GM18526 (cell line): Measurements from ENCODE around the gene PITPNM3.

Experiments
- POLR2A ChIP-seq: IDR thresholded peaks from 3 replicates; pipeline ENCODE4 v1.6.1; 2011; ENCODE audit not compliant: insufficient read length; ENCODE audit errors: extremely low read depth

The PITPNM3 gene

DNA sequence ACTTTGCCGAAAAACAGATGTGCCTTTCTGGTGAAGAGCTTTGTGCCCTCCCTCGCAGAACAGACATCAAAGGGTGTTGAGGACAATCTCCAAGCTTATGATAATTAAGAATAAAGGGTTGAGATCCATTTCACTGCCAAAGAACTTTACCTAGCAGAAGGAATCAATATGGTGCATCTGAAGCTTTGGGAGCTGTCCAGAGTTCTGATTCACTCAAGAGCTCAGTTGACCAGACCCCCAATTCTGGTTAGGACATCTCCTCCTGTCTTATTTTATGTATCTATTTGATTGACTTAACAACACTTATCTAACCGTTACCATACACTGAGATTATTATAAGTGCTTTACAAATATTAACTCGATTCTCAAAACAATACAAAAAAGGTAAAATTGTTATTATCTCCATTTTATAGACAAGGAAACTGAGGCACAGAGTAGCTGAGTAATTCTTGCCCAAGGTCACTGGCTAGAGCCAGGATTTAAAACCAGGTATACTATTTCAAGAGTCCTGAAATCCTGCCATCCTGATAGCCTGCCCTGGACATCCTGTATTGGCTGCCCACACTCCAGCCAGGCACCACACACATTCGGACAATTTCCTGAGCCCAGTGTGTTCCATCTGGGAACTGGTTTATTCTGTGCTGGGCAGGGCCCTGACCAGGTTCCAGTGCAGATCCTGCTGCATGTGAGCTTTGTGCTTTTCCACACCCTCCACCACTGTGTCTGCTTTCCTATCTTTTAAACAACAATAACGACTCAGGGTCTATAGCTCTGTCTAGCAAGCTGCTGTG is 29.8 kb downstream of the PITPNM3 start:
- no peak for TF ChIP-seq POLR2A

DNA sequence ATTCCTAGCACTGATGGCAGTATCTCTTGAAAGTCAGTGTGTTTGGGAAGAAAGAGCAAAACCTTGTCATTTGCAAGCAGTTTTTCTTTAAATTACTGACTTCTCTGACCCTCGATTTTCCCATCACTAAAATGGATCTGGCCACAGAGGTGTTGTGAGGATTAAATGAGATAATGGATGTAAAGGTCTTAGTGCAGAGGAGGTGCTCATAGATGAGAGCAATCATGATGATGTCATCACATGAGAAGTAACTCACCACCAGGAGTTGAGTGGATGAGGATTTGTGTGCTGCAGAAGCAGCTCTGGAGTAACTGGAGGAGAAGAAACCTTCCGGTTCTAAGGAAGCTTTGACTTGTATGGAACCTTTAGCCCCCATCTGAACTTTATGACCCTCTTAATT is 30.6 kb downstream of the PITPNM3 start:
- TF ChIP-seq POLR2A = no peak

DNA sequence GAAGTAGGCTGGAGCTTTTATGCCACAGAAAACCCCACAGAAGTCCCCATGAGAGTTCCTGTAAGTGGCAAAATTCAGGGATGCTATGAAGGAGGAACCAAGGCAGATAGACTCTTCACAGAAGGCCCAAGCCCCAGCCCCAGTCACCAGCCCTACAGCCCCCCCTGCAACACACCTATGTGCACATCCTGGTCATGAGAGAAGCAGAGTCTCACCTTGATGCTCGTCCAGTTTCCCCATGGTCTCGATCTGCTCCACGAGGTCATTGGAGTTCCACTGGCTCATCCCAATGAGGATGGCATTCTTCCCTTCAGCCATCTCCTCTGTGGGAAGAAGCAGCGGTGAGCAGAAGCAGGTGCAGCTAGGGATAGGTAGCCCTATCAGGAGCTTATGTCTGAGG is 31.2 kb downstream of the PITPNM3 start:
- no peak for TF ChIP-seq POLR2A

DNA sequence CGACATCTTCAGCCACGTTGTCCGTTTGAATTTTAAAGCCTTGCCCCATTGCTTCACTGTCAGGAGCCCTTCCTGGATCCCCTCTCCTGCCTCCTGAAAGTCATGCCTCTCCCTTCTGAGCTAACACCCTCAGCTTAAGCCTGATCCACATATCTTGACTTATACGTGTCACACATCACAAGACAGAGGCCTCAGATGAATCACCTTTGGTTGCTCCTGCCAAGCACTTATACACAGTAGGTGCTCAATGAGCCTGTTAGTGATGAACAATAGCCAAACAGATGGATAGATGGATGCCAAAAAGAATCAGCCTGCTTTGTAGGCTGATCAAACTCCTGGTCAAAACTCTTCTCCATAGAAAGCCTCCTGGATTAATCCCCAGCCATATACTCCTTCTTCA is 31.8 kb downstream of the PITPNM3 start:
- TF ChIP-seq POLR2A = no peak

DNA sequence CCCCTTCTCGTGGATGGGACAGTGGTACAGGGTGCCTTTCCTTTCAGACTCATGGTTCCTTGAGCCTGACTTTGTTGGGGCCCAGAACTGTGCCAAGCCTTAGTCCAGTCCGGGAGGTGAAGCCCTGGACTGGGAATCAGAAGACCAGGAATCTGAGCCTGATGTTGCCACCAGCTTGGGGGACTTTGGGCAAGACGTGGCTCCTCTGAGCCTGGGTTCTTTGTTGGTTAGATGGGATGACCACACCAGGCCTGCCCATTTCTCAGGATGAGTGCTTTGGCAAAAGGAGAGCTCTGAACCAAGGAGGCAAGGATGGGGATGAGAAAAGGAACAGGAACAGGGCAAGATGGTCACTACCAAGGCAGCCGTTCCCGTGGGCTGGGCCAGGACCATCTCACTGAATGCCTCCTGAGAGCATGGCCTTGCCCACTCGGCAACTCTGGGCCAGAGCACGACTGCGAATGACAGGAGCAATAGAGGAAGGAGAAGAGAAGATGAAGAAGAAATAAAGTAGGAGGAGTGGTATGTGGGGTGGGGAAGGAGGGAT is 32.5 kb downstream of the PITPNM3 start:
- no peak for TF ChIP-seq POLR2A

DNA sequence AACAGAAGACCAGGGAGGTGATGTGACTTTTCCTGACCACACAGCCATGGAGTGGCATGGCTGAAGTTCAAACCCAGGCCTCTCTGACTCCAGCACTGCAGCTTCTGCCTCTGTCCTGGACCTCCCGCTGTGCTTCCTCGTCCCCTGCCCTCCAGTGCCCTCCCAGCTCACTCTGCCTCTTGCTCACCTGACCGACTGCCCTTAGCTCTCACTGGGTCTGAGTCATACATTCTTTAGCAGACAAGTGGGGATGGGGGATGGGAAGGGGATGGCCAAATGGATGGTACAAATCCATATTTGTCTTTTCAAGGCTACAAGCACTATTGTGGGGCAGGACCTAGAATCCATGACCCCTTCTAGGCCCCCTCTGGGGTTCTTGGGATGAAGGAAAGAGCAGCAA is 33.0 kb downstream of the PITPNM3 start:
- TF ChIP-seq POLR2A = no peak

DNA sequence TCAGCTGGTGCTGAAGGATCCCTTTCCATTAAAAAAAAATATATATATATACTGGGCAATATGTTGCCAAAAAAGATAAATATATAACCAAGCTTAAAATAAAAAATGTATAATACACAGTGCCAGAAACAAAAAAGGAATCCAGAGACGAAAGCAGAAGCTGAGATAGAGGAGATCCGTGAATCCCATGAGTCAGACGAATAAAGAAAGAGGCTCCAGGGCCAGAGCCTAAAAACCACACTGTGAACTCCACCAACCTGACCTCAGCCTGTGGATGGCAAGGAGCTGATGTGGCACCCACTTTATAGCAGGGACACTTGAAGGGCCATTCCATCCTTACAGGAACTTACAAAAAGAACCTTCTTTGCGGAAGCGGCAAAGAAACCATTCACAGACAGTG is 34.8 kb downstream of the PITPNM3 start:
- TF ChIP-seq POLR2A = no peak

DNA sequence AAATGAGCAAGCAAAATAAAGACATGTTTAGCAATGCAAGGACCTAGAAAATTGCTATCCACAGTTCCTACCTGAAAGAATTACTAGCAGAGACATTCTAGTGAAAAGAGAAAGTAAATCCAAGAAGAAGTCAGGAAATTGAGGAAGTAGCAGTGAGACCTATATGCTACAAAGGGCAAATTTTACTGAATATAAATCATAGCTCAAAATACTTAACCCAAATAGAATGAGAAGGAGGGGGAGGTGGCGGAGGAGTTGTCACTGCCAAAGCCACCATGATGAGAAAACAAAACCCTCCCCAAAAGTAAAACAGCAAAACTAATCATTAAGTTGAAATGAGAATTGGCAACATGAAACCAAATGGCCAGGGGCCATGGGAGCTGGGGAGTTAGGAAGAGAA is 39.3 kb downstream of the PITPNM3 start:
- TF ChIP-seq POLR2A = no peak

DNA sequence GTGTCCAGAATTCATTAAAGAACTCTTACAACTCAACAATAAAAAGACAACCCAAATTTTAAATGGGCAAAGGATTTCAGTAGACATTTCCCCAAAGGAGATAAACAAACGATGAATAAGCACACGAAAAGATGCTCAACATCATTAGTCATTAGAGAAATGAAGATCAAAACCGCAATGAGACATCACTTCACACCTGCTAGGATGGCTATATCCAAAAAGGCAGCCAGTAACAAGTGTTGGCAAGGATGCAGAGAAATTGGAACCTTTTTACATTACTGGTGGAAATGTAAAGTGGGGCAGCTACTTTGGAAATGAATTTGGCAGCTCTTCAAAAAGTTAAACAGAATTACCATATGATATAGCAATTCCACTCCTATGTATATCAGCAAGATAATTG is 42.0 kb downstream of the PITPNM3 start:
- no peak for TF ChIP-seq POLR2A

DNA sequence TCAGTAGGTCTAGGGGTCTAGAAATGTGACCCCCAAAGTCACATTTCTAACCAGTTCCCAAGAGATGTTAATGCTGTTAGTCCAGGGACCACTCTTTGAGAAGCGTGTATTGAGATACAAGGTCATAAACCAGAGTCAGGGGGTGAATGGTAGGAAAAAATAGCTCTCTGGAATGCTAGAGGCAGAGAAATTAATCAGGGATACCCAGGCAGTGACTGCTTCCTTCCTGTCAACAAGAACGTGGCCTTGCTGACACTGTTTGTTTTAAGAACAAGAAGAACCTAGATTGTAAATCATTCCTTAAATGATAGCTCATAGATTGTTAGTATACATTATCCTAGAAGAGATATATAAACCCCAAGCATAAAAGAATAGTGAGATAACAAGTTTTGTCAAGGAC is 43.8 kb downstream of the PITPNM3 start:
- no peak for TF ChIP-seq POLR2A

DNA sequence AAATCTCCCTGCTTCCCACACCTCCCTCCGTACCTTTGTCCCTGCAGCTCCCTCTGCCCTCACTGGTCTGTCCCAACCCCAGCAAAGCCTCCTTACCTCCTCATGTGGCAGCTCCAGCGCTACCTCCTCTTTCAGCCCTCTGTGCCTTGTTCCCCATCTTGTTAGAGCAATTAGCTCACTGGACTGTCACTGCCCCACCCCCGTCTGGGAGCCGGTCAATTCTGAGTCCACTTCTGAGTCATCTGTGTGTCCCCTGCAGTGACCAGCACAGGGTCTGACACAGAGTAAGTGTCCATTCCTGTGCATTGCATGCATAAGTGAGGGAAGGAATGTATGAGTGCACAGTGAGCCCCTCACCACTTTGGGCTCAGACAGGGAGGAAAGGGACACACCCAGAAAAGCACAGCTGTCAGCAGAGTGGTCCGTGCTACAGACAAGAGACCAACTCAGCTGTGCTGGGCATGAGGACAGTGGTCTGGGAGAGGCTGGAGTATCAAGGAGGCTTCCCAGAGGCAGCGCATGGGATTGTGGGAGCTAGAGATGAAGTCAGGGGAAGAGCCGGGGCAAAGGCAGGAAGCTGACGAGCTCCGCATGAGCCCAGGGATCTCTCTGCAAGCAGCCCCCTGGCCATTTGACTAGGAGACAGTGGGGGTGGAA is 45.9 kb downstream of the PITPNM3 start:
- no peak for TF ChIP-seq POLR2A

DNA sequence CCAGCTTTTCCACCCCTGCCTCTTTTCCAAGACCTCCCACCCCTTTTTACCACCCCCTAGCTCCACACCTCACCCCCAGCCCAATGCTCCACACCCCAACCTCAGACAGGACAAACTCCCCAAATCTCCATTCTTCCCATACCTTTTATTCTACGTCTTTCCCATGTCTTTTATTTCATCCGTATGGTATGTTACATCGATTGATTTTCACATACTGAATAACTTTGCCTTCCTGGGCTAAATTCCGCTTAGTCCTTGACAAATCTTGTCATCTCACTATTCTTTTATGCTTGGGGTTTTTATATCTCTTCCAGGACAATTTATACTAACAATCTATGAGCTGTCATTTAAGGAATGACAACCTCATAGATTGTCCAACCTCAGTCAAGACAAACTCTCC is 46.4 kb downstream of the PITPNM3 start:
- no peak for TF ChIP-seq POLR2A

DNA sequence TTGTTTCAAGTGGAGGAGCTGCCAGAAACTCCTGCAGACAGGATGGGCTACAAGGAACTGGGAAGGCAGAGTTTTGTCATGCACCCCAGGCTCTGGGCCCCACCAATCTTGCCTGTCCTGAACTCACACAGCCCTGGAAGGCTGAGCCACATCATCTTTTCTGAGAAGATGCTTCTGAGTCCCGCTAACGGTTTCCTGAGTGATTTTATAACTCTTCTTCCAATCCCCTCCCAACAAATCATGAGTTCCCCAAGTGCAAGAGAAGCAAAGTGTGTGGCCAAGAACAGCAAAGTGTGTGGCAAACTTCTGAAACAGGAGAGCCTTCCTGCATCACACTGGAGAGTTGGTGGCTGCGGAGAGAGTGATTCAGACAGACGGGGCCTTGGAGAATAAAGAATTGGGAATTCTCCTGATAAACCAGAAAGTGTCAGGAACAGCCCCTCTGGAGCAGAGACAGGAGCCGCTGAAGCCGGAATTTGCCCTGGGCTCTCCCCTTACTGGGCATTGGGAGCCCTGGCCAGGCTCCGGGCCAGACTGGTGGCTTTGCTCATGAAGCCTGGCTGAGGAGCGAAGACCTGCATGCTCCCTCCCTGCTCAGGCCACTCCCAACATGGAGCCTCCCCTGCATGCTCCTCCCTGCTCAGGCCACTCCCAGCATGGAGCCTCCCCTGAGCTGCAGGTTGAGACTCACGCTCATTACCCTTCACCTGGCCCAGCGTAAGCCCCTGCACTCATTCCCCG is 47.2 kb downstream of the PITPNM3 start:
- TF ChIP-seq POLR2A = no peak

DNA sequence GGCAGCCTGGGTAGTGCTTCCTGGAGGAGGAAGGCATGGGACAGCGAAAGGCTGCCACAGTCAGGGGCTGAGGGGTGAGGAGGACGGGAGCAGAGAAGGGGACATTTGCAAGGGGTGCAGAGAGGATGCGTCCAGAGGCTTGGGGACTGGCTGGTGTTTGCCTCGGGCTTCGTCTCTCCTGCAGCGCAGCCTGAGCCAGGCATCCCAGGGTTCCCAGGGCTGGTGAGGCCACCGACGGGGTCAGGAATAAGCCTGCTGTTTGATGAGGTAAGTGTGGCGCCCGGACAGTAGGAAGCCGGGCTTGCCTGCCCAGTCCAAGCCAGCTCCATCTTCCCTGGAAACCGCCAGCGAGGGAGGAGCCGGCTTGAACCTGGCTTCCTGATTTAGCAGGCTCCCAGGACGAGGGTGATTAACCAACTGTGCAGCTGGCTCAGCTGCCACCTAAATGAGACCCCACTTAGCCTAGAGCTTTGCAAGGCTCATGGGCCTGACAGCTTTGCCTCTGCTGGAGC is 47.8 kb downstream of the PITPNM3 start:
- no peak for TF ChIP-seq POLR2A

DNA sequence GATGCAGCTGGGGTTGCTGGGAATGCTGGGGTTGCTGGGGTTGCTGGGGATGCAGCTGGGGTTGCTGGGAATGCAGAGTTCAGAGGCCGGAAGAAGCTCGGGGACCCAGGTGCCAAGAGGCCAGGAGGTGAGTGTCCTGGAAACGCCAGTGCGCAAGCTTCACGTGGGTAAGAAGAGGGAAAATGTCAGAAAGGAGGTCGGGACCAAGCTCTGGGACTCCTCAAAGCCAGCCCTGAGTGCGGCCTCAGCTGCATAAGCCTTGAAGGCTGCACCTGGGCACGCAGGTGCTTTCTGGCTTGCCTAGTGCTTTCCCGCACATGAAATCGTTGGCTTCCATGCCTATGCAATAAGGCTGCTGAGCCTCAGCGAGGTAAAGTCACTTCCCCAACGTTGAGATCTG is 48.3 kb downstream of the PITPNM3 start:
- no peak for TF ChIP-seq POLR2A

DNA sequence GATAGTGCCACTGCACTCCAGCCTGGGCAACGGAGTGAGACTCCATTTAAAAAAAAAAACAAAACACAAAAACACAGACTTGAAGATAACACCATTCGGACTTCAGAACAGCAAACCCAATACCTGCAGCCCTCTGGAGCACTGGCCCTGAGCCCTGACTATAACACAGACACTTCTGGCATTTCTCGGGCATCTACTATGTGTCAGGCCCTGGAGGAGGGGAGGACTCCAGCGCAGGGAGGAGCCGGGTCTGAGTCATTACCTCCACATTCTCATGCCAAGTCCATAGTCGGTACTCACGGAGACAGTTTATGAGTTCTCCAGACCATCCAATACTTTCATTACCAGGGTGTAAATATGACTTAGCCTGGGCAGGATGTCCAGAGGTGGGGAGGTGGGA is 48.8 kb downstream of the PITPNM3 start:
- no peak for TF ChIP-seq POLR2A

DNA sequence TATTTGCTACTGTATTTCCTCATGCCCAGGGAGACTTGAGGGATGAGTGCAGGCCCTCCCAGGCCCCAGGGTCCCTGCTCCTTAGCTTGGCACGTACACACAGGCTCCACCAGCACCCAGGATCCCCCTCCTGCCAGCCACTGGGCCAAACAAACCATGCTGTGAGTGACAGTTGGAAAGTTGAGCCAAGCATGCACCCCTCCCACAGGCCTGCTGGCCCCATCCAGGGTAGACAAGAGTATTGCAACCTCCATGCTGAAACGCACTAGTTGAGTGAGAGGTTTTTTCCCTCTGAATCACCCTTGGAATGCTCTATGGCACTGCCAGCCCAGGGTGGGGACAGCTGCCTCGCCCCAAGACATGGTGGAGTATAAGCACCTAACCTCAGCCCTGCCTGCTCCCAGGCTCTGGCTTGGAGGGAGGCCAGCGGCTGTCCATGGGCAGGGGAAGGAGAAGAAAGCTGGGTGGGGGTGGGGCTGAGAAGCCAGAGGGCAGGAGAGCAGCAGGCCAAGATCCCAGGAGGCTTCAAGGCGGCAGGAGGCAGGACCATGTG is 49.6 kb downstream of the PITPNM3 start:
- TF ChIP-seq POLR2A = no peak
